OCI-LY3 (cell line): ENCODE measurements around the gene ARID1B.

ENCODE experiments used
- EZH2phosphoT487 ChIP-seq: fragments of 200-600 bp; shearing (Covaris generic); IDR thresholded peaks from 2 replicates; pipeline ENCODE4 v1.6.1; 2018; ENCODE audit warnings: antibody characterized with exemption, mixed run types, low read depth
- TF ChIP-seq, protein P1 (sequence below): fragments of 200-600, 300-600 bp; sonication (generic); IDR thresholded peaks from 2 replicates; pipeline ENCODE4 v1.5.1; 2014; ENCODE audit warnings: antibody characterized with exemption, low read length, low read depth

DNA sequence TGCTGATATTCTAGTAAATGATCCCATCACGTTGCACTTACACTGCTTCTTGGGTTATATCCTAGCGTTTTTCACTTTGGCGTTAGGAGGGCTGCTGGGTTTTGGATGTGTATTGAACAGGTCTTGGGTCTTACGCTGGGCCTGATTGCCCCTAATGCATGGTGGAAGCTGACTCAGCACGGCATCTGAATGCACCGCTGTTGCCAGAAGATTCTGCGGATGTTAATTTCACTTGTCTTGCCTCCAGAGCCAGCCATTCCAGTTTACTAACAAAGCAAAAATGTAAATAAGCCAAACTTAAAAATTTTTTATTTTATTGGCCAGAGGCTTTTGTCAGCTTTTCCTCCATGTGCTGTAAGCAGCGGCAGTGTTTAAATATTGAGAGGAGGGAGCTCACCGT, 312.7 kb downstream of the ARID1B start:
- TF ChIP-seq, protein P1, sequence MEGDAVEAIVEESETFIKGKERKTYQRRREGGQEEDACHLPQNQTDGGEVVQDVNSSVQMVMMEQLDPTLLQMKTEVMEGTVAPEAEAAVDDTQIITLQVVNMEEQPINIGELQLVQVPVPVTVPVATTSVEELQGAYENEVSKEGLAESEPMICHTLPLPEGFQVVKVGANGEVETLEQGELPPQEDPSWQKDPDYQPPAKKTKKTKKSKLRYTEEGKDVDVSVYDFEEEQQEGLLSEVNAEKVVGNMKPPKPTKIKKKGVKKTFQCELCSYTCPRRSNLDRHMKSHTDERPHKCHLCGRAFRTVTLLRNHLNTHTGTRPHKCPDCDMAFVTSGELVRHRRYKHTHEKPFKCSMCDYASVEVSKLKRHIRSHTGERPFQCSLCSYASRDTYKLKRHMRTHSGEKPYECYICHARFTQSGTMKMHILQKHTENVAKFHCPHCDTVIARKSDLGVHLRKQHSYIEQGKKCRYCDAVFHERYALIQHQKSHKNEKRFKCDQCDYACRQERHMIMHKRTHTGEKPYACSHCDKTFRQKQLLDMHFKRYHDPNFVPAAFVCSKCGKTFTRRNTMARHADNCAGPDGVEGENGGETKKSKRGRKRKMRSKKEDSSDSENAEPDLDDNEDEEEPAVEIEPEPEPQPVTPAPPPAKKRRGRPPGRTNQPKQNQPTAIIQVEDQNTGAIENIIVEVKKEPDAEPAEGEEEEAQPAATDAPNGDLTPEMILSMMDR, result no peak
- TF ChIP-seq EZH2phosphoT487, result no peak
